Stimulated activated CD8-positive, alpha-beta memory T cell treated with anti-CD3 and anti-CD28 coated beads, Interleukin-7, amount 100 ng/mL, for 4 hours (primary cell): ENCODE data around the gene ABHD16A.
"Not testable (repeated sequence)": the region's sequence is repeated elsewhere in the genome, so short reads cannot be mapped to it uniquely, and the experiment has no call there.

ENCODE experiments used
- DNase-seq, 2 donors: peaks; one replicate each; pipeline ENCODE4 v3.0.0-alpha.2; 2020; ENCODE audit warnings: low read depth in 2 of 2

ABHD16A gene

DNA sequence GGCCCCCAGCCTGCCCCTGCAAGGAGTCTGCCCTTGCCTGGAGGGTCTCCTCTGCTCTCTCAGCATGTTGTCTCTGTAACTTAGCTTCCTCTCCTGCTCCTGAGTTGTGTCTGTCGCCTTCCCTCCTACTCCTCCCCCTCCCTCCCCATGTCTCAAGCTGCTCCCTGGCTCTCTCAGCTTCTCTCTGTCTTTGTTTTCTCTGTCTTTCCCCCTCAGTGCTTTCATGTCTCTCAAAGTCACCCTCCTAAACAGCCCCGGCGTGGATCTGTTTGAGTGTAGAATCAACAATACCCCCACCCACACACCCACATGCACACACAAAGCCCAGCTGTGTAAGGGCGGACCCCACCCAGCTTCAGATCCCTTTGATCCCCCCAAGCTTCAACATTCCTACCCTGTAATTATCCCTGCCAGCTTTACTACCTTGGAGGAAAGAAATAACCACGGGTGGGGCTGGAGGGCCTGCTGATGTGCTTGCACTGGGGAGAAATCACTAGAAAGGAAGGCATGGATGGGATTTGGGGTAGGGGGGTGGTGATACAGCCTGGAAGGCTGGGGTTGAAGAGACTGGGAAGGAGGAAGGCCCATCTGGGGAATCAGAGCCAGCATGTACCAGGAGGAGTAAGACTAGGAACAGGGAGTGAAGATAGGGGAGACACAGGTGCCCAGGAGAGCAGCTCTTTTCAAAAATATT, 11.0 kb upstream of the ABHD16A start:
- no peak for DNase-seq

GRCh38 chr6:31713465-31713864, 10.3 kb upstream of the ABHD16A start:
- DNase-seq, result no peak

- no peak for DNase-seq
Measured at GRCh38 chr6:31712296-31712695, 9.2 kb upstream of the ABHD16A start.

GRCh38 chr6:31711233-31711632, 8.1 kb upstream of the ABHD16A start:
- DNase-seq, result no peak

DNA sequence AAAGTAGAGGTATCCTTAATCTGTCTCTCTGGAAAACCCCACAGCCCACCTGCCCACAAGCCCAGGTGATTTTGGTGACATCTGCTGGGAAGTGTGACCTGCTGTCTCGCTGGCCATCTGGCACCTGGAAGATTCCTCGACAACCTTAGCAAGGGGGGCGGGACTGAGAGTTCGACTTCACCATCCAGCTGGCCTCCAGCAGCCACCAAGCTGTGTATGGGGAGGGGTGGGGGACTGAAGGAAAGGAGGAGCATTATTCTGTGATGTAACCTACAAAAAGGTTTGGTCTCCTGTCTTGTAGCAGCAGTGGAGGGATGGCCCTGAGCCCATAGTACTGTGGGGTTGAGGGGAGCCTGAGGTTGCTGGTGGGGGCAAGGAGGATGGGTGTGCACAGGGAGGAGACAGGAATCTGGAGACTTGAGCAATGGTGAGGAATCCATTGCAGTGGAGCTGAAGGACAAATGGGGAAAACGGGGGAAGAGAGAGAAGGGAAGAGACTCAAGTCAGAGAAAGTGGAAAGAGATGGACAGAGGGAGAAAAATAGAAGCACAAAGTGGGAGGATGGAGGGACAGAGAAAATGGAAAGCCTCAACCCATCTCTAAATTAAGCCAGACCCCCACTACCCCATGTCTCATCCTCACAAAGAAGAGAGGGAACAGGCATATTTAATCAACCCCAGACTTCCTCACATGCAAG, 7.5 kb upstream of the ABHD16A start:
- DNase-seq, result no peak

- DNase-seq, result not testable (repeated sequence)
Measured at GRCh38 chr6:31709157-31709556, 6.0 kb upstream of the ABHD16A start.

DNA sequence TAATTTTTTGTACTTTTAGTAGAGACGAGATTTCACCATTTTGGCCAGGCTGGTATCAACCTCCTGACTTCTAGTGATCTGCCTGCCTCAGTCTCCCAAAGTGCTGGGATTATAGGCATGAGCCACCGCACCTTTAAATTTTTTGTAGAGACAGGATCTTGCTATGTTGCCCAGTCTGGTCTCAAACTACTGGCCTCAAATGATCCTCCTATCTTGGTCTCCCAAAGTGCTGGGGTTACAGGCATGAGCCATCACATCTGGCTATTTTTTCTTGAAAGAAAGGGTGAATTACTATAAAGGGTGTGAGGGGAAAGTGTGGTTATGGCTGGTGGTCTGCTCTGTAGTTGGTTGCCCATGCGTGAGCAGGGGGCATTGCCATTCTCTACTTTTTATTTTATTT, 5.1 kb upstream of the ABHD16A start:
- DNase-seq, result no peak

- no peak for DNase-seq
Measured at GRCh38 chr6:31707701-31708100, 4.6 kb upstream of the ABHD16A start.

GRCh38 chr6:31706599-31706998, 3.5 kb upstream of the ABHD16A start, which contains the start of gene LY6G6F:
Gene LY6G6F (plus strand): TSS chr6:31706866. CDS start chr6:31706907, 41 bp downstream.
- DNase-seq, result no peak

DNA sequence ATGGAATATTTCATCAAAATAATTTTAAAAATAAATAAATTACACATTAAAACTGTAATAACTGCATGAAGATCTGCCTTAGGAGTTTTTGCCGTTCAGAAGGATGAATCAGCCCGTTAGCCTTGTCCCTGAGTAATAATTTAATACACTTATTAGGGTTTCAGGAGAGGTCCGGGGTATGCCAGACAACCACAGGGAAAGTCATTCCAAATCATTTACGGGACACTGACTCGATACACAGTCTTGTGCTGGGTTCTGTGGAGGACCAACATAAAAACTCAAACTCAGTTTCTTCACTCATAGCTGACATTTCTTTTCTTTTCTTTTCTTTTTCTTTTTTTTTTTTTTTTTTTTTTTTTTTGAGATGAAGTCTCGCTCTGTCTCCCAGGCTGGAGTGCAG, 2.8 kb upstream of the ABHD16A start:
- no peak for DNase-seq

GRCh38 chr6:31702405-31702818, 712 bp downstream of the ABHD16A start:
- DNase-seq, result no peak

GRCh38 chr6:31701666-31702404, 1.3 kb downstream of the ABHD16A start:
- no peak for DNase-seq

DNA sequence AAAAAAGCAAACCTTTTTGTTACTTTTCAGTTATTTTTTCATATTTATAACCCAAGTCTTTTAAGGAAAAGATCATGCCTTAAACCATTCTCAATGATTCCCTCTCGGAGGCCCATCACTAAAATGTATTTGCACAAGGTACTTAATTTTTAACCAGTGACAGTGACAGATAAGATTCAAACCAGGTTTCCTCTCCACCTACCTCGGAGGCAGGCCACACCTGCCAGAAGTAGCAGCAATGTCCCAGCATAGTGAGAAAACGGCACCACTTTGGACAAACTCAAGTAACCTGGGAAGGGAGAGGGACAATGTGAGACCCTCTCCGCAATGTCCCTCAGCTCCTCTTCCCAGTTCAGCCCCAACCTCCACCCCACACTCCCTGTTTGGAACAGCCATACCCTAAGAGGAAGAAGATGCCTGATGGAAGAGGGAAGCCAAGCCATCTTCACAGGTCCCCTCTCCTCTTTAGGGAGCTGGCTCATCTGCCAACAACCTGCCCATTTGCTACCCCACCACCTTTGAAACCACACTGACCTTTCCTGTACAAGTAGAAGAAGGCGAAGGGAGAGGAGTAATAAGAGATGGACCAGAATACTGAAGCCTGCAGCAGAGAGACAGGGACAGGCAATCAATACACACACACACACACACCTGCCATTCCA, 2.3 kb downstream of the ABHD16A start:
- DNase-seq, result no peak

- no peak for DNase-seq
Measured at GRCh38 chr6:31697555-31697954, 5.6 kb downstream of the ABHD16A start.

DNA sequence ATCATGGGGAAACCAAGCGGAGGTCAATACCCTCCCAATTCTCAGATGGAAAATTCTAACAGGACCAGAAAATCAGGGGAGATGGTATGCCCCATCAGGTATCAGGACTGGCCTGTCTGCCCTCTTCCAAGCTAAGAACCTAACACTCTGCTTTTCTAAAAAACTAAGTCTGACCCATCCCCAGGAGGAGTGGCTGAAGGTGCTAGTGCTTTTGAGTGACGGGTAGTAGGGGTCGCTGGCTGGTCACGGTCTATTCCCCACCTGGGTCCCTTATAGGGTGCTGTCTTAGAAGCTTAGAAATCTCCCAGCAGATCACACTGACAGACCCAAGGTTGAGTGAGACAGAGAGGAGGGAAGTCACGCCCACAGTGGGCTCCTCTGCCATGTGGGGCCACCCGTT, 9.6 kb downstream of the ABHD16A start:
- no peak for DNase-seq

DNA sequence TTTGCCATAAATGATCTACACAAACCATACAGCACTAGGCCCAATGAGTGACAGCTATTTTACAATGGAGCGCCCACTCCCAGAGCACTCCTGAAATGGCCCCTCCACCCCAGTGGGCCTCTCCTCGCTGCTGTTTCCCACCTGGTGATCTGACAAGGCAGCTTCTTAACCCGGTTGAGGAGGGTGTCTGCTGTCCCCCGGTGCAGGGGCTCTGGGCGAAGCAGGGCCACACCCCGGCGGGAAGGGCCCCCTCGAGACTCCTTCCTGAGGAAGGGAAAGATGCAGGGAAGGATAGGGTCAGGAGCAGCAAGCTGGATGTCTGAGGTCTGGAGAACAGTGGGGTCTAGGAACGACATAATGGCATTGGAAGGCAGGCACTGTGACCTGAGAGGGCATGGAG, 10.2 kb downstream of the ABHD16A start:
- no peak for DNase-seq

GRCh38 chr6:31692353-31692752, 10.8 kb downstream of the ABHD16A start:
- no peak for DNase-seq

GRCh38 chr6:31691564-31692108, 11.5 kb downstream of the ABHD16A start:
- no peak for DNase-seq

DNA sequence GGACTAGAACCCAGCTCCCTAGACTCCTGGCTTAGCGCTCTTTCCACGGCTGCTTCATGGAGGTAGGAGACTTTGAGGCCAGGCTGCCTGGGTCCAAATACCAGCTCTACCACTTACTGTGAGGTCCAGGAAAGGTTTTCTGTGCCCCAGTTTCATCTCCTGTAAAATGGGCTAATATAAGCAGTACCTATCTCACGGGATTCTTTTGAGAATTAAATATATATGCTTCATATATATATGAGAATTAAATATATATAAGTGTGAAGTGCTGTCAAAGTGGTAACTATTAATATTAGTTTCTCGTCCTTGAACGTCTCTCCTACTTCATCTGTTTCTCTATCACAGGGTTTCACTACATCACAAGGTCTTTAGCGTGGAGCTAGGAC, 12.1 kb downstream of the ABHD16A start:
- no peak for DNase-seq

DNA sequence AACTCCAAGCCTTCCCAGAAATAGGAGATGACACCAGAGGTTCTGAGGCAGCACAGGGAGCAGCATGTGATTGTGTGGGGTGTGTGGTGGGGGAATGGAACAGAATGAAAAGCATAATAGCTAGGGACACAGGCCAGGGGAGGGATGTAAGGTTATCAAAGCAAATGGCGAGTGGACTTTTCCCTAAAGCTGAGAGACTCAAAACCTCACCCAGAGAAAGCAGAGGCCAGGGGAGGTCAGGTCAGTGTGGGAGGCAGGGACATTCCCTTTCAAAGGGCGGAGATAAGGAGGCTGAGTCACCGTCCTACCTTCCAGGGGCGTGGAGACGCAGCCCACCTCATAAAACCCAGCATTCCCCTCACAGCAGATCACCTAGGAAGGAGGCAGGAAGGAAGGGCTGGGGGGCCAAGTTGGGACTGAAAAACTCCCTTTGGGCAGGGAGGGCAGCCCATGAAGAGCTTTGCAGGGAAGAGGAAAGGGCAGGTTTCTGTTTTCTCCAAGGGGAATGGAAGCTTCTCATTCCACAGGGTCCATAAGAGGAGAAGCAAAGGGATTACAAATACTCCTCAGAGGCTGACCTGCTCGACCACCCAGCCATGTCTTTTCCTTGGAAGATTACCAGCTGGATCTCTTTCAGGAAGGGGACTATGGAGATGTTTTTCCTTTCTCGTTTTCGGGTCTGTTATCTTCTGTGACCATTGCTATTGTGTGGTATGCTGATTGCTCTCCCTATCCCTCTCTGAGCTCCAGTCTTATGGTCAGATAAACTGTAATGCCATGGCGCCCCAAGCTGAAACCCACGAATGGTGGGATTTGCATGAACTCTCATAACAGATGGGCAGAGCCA, 12.7 kb downstream of the ABHD16A start:
- no peak for DNase-seq
